ENCODE data around the gene SLC4A4.

SLC4A4 gene

GRCh38 chr4:71494539-71494938 lies 155.7 kb downstream of the SLC4A4 start:
- no peak for TF ChIP-seq CTCF (IDR thresholded peaks at IDR 0.05; ENCODE audit: low read depth, low read length, missing control alignments)
- no peak overlapping the region for H3K4me3 ChIP-seq (ENCODE audit: low read depth, low read length)
- DNase-seq (ENCODE audit: low read depth), result no peak

DNA sequence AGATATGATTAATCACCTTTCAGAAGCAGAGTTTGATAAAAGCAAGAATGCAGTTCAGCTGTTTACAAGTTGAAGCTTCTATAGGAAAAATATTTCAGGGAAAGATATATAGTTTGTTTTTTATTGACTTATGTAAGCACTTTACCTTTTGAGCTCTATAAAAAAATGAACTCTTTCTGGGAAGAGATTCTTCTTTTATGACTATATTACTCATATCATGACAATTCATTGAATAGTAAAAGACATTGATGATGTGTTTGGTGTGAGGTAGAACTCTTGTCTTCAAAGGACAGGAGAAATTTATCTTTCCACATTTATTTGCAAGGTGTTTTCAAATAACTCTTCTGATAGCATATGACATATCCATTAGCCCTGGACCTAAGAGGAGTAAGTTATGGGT lies 156.6 kb downstream of the SLC4A4 start:
- H3K4me3 ChIP-seq (ENCODE audit: low read depth, low read length), result no peak overlapping the region
- no peak for DNase-seq (ENCODE audit: low read depth)
- TF ChIP-seq CTCF (IDR thresholded peaks at IDR 0.05; ENCODE audit: low read depth, low read length, missing control alignments), result no peak

GRCh38 chr4:71497078-71497477 lies 158.3 kb downstream of the SLC4A4 start:
- no peak overlapping the region for H3K4me3 ChIP-seq (ENCODE audit: low read depth, low read length)
- TF ChIP-seq CTCF (IDR thresholded peaks at IDR 0.05; ENCODE audit: low read depth, low read length, missing control alignments), result no peak
- DNase-seq (ENCODE audit: low read depth), result no peak

DNA sequence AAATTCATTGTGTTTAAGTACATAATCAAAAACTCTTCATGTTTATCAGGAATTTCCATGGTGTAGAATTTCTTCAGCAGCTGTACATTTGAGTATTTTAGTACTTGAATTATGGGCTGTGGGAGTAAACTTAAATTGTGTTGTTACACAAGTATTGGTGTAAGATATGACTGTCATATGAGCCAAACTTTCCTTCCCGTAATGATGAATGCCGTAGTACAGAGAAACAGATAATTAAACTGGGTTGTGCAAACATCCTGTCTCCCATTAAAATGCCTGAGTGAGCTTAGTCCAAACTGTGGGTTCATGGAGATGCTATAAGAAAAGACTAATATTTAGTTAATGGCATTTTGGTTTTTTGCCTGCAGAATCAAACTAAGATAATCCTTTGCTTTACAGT lies 159.2 kb downstream of the SLC4A4 start:
- DNase-seq (ENCODE audit: low read depth), result no peak
- TF ChIP-seq CTCF (IDR thresholded peaks at IDR 0.05; ENCODE audit: low read depth, low read length, missing control alignments), result no peak
- no peak overlapping the region for H3K4me3 ChIP-seq (ENCODE audit: low read depth, low read length)

GRCh38 chr4:71498625-71499024 lies 159.8 kb downstream of the SLC4A4 start:
- no peak for TF ChIP-seq CTCF (IDR thresholded peaks at IDR 0.05; ENCODE audit: low read depth, low read length, missing control alignments)
- no peak overlapping the region for H3K4me3 ChIP-seq (ENCODE audit: low read depth, low read length)
- no peak for DNase-seq (ENCODE audit: low read depth)

- TF ChIP-seq CTCF (IDR thresholded peaks at IDR 0.05; ENCODE audit: low read depth, low read length, missing control alignments), result no peak
- no peak for DNase-seq (ENCODE audit: low read depth)
- no peak overlapping the region for H3K4me3 ChIP-seq (ENCODE audit: low read depth, low read length)
Measured at GRCh38 chr4:71501992-71502391, 163.2 kb downstream of the SLC4A4 start.

DNA sequence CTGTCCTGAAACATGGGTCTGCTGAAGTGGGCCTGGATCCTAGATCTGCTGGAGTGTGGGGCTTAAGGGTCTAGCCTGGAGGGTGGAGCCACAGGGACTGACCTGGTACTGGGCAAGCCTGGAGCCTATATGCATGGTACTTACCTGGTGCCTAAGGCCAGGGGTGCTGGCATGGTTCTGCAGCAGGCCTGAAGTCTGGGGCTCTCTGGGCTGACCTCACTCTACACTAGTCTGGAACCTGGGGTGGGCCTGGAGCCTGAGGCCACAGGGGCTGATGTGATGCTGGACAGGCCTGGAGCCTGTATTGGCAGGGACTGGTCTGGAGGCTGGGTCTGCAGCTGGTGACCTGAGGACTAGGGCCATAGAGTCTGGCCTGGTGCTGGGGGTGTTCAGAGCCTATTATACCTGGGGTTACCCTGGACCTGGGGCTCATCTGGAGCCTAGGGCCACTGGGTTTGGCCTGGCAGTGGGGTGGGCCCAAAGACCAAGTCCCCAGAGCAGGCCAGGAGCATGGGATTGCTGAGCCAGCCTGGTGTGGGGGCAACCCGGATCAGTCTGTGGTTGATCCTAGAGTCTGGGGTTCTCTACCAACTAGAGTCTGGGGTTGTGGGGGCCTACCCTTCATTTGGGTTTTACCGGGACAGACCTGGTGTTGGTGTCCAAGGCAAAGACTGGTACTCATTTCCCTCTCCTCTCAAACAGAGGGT lies 179.6 kb downstream of the SLC4A4 start:
- no peak for DNase-seq (ENCODE audit: low read depth)
- TF ChIP-seq CTCF (IDR thresholded peaks at IDR 0.05; ENCODE audit: low read depth, low read length, missing control alignments), result no peak
- no peak overlapping the region for H3K4me3 ChIP-seq (ENCODE audit: low read depth, low read length)
